Caco-2 (cell line): ENCODE data around the gene SEMA4A. TPM values are rescaled to one million over a fixed set of nuclear protein-coding genes. Genes with fewer than 3 reads are reported as not detected.
"Not testable (repeated sequence)": the region's sequence is repeated elsewhere in the genome, so short reads cannot be mapped to it uniquely, and the experiment has no call there.

Source experiments
- BruUV-seq: library from RNA; stranded (reverse); fragments of 400-500 nt; replicated peaks from 2 replicates; lab custom pipeline; 2021; lab: Mats Ljungman, UMichigan
- CTCF ChIA-PET: fragments of 300-600 bp; sonication (Branson Sonifier 250); formaldehyde crosslinking; loops from one replicate; lab custom pipeline; 2022; ENCODE audit warnings: antibody characterized with exemption; lab: Charles Lee
- POLR2A ChIA-PET: fragments of 300-600 bp; sonication (Branson Sonifier 250); formaldehyde crosslinking; loops from one replicate; lab custom pipeline; 2022; ENCODE audit warnings: antibody characterized with exemption; lab: Charles Lee
- DNase-seq, 2 experiments: peaks; one replicate each; pipeline versions ENCODE4 v3.0.0 to v3.0.0-alpha.2; 2020 to 2022
- H3K27me3 ChIP-seq: replicated peaks from 2 replicates; pipeline ENCODE4 v1.6.0; 2011; ENCODE audit warnings: low read length; ENCODE audit not compliant: control insufficient read depth, insufficient read depth
- H3K36me3 ChIP-seq: 2 replicates; pipeline ENCODE4 v1.5.1; 2011; ENCODE audit warnings: low read length; ENCODE audit not compliant: control insufficient read depth, insufficient read depth
- H3K4me1 ChIP-seq: fragments of 250-450 bp; sonication (Bioruptor Pico); 2 replicates; pipeline ENCODE4 v1.5.1; 2020; ENCODE audit warnings: mild to moderate bottlenecking
- H3K4me3 ChIP-seq: 2 replicates; pipeline ENCODE4 v1.5.1; 2011; ENCODE audit warnings: low read depth, mild to moderate bottlenecking, control low read depth, low read length
- H3K9me3 ChIP-seq: fragments of 250-450 bp; sonication (Bioruptor Pico); 2 replicates; pipeline ENCODE4 v1.5.1; 2020; ENCODE audit warnings: mild to moderate bottlenecking, moderate library complexity
- H3K27ac Mint-ChIP-seq: one replicate; pipeline ENCODE4 v1.8.0; 2022; ENCODE audit warnings: mixed read lengths; ENCODE audit not compliant: unreplicated experiment
- H3K27me3 Mint-ChIP-seq: one replicate; pipeline ENCODE4 v1.8.0; 2022; ENCODE audit warnings: mixed read lengths; ENCODE audit not compliant: insufficient read depth, unreplicated experiment
- H3K36me3 Mint-ChIP-seq: one replicate; pipeline ENCODE4 v1.8.0; 2022; ENCODE audit warnings: mild to moderate bottlenecking, mixed read lengths; ENCODE audit not compliant: insufficient read depth, unreplicated experiment
- H3K4me1 Mint-ChIP-seq: one replicate; pipeline ENCODE4 v1.8.0; 2022; ENCODE audit warnings: low read depth, mixed read lengths; ENCODE audit not compliant: unreplicated experiment
- H3K4me3 Mint-ChIP-seq: one replicate; pipeline ENCODE4 v1.8.0; 2022; ENCODE audit warnings: mild to moderate bottlenecking, moderate library complexity, mixed read lengths; ENCODE audit not compliant: unreplicated experiment
- H3K9me3 Mint-ChIP-seq: one replicate; pipeline ENCODE4 v1.8.0; 2022; ENCODE audit warnings: mixed read lengths; ENCODE audit not compliant: unreplicated experiment
- CTCF ChIP-seq, 2 experiments: fragments of 200-600 bp in 1 of 2; IDR thresholded peaks; 1 replicate in 1 of 2; 2 replicates in 1 of 2; pipeline versions ENCODE4 v1.5.1 to v1.8.0; 2011 to 2022; ENCODE audit warnings: antibody characterized with exemption in 1 of 2, control low read depth in 1 of 2, inconsistent platforms in 1 of 2, low read depth in 1 of 2, low read length in 1 of 2, mild to moderate bottlenecking in 1 of 2, moderate library complexity in 1 of 2; ENCODE audit not compliant: insufficient read depth in 1 of 2, severe bottlenecking in 1 of 2, unreplicated experiment in 1 of 2
- intact Hi-C: fragments of 100-400 bp; cut with micrococcal nuclease; formaldehyde crosslinking; loops from one replicate; pipeline ENCODE4 v1.10.0; 2022; ENCODE audit not compliant: unreplicated experiment
- total RNA-seq: library from RNA; stranded (reverse); gene quantifications from 2 replicates; pipeline ENCODE4 v1.2.3, GENCODE V29; 2022

Gene SEMA4A
- total RNA-seq, 1 experiment from 2014 or later = 0.52 TPM

- peak overlapping the region; percentile 87 for H3K27ac Mint-ChIP-seq
- peaks cover 75% of the 10 kb centered on the region for H3K36me3 Mint-ChIP-seq
- H3K27me3 ChIP-seq, H3K4me3 Mint-ChIP-seq, H3K36me3 ChIP-seq, POLR2A ChIA-PET, BruUV-seq, H3K9me3 Mint-ChIP-seq, H3K4me3 ChIP-seq, H3K27me3 Mint-ChIP-seq, intact Hi-C loops: not testable (repeated sequence)
- H3K4me1 ChIP-seq = peaks cover 51% of the 10 kb centered on the region
- H3K4me1 Mint-ChIP-seq = peaks cover 25% of the 10 kb centered on the region
- CTCF ChIA-PET = interaction anchor here (2.2 kb wide), 1 partner anchor 38 kb away, joined by 6 read pairs; no protein-coding TSS in a partner anchor
- H3K9me3 ChIP-seq = peaks cover 36% of the 10 kb centered on the region
- DNase-seq = peak; percentile 55 to 62
Measured at GRCh38 chr1:156186347-156187177, 33.2 kb downstream of the SEMA4A start.

- H3K4me3 ChIP-seq, BruUV-seq, H3K27me3 Mint-ChIP-seq, H3K27me3 ChIP-seq, intact Hi-C loops, POLR2A ChIA-PET, CTCF ChIA-PET, H3K27ac Mint-ChIP-seq, H3K4me3 Mint-ChIP-seq, H3K36me3 ChIP-seq, DNase-seq: not testable (repeated sequence)
- Mint-ChIP-seq H3K36me3 (peaks cover 64% of the 10 kb centered on the region), H3K9me3 (peaks cover 20% of the 10 kb centered on the region), H3K4me1 (peaks cover 23% of the 10 kb centered on the region)
- Histone ChIP-seq H3K9me3 (peaks cover 33% of the 10 kb centered on the region), H3K4me1 (peaks cover 25% of the 10 kb centered on the region)
Measured at GRCh38 chr1:156190265-156190664, 36.9 kb downstream of the SEMA4A start.

- no TSS peak for BruUV-seq
- ChIA-PET POLR2A (no interaction called here), CTCF (no interaction called here)
- Histone ChIP-seq H3K27me3 (no peaks in the 10 kb centered on the region), H3K9me3 (peaks cover 24% of the 10 kb centered on the region), H3K4me1 (peaks cover 13% of the 10 kb centered on the region), H3K36me3 (no peaks in the 10 kb centered on the region; the same call in 1 of the 2 replicates), H3K4me3 (no peak overlapping the region)
- Mint-ChIP-seq H3K27me3 (no peaks in the 10 kb centered on the region), H3K9me3 (peaks cover 20% of the 10 kb centered on the region), H3K27ac (no peak overlapping the region), H3K4me1 (peaks cover 16% of the 10 kb centered on the region), H3K36me3 (peaks cover 56% of the 10 kb centered on the region), H3K4me3 (no peak overlapping the region)
- no peak for DNase-seq
- intact Hi-C loops = no loop called here
- no peak for TF ChIP-seq CTCF (IDR thresholded peaks at IDR 0.05; ENCODE audit: insufficient read depth in 1 of 2, low read depth in 1 of 2, low read length in 1 of 2, severe bottlenecking in 1 of 2, unreplicated experiment in 1 of 2)
Measured at GRCh38 chr1:156191292-156191964, 38.0 kb downstream of the SEMA4A start.

- ChIA-PET CTCF (interaction anchor here (1.8 kb wide), 1 partner anchor 32 kb away, joined by 15 read pairs; no protein-coding TSS in a partner anchor), POLR2A (interaction anchor here (0.9 to 2.4 kb wide), 3 partner anchors 9 to 20 kb away, joined by 3 to 26 read pairs (median 4); partner anchors contain the start of gene PMF1)
- Histone ChIP-seq H3K27me3 (no peaks in the 10 kb centered on the region), H3K36me3 (no peaks in the 10 kb centered on the region; the same call in 1 of the 2 replicates), H3K9me3 (peaks cover 7% of the 10 kb centered on the region), H3K4me3 (peak overlapping the region; percentile 85), H3K4me1 (0 out of 2 replicates have a peak, but pooled peaks cover 6% of the 10 kb centered on the region)
- no peaks in the 10 kb centered on the region for H3K27me3 Mint-ChIP-seq
- peak overlapping the region; percentile 92 for H3K4me3 Mint-ChIP-seq
- peaks cover 16% of the 10 kb centered on the region for H3K4me1 Mint-ChIP-seq
- DNase-seq = no peak
- H3K9me3 Mint-ChIP-seq = peaks cover 20% of the 10 kb centered on the region
- intact Hi-C loops = loop anchor here (1.0 to 2.0 kb wide), 3 partner anchors 9 to 47 kb away; partner anchors contain the start of gene PMF1
- TSS peak; percentile 91 for BruUV-seq
- no peak for TF ChIP-seq CTCF (IDR thresholded peaks at IDR 0.05; ENCODE audit: insufficient read depth in 1 of 2, low read depth in 1 of 2, low read length in 1 of 2, severe bottlenecking in 1 of 2, unreplicated experiment in 1 of 2)
- H3K36me3 Mint-ChIP-seq = peaks cover 62% of the 10 kb centered on the region
- H3K27ac Mint-ChIP-seq = peak overlapping the region; percentile 82
Measured at GRCh38 chr1:156193208-156193487, 39.8 kb downstream of the SEMA4A start.
